ENCODE data around the gene IL18BP.

The IL18BP gene

GRCh38 chr11:72013765-72014711 is 15.3 kb downstream of the IL18BP start:
- FAIRE-seq, result no peak

- no peak for FAIRE-seq
Measured at GRCh38 chr11:72014761-72015320, 16.1 kb downstream of the IL18BP start.

GRCh38 chr11:72015511-72016061 is 16.9 kb downstream of the IL18BP start:
- FAIRE-seq, result no peak

- no peak for FAIRE-seq
Measured at GRCh38 chr11:72018171-72018570, 19.5 kb downstream of the IL18BP start.

GRCh38 chr11:72023335-72023734 is 24.6 kb downstream of the IL18BP start:
- FAIRE-seq, result no peak

- no peak for FAIRE-seq
Measured at GRCh38 chr11:72024069-72024754, 25.5 kb downstream of the IL18BP start.

- no peak for FAIRE-seq
Measured at GRCh38 chr11:72026090-72026489, 27.4 kb downstream of the IL18BP start.

- FAIRE-seq, result no peak
Measured at GRCh38 chr11:72030472-72031045, 31.9 kb downstream of the IL18BP start.

- FAIRE-seq, result no peak
Measured at GRCh38 chr11:72036687-72037086, 38.0 kb downstream of the IL18BP start.

- no peak for FAIRE-seq
Measured at GRCh38 chr11:72037554-72038311, 39.0 kb downstream of the IL18BP start.

- FAIRE-seq, result no peak
Measured at GRCh38 chr11:72038491-72038890, 39.8 kb downstream of the IL18BP start.

GRCh38 chr11:72039031-72039855 is 40.5 kb downstream of the IL18BP start:
- FAIRE-seq, result no peak

GRCh38 chr11:72039856-72040401 is 41.2 kb downstream of the IL18BP start:
- no peak for FAIRE-seq

GRCh38 chr11:72040491-72041363 is 42.0 kb downstream of the IL18BP start:
- no peak for FAIRE-seq

GRCh38 chr11:72041364-72042063 is 42.8 kb downstream of the IL18BP start:
- no peak for FAIRE-seq

GRCh38 chr11:72042064-72042745 is 43.5 kb downstream of the IL18BP start:
- FAIRE-seq, result no peak

GRCh38 chr11:72045849-72046248 is 47.1 kb downstream of the IL18BP start:
- no peak for FAIRE-seq

GRCh38 chr11:72048766-72049460 is 50.2 kb downstream of the IL18BP start:
- no peak for FAIRE-seq

Data from TTC549 (cell line).